Activated T-helper 1 cell treated with Interleukin-2 at 50 U/mL for 16 hours (primary cell): Measurements from ENCODE around the gene PIGZ.

Experiments
- DNase-seq: peaks from one replicate; pipeline ENCODE4 v3.0.0-alpha.2; 2020; ENCODE audit warnings: low read depth

PIGZ gene

DNA sequence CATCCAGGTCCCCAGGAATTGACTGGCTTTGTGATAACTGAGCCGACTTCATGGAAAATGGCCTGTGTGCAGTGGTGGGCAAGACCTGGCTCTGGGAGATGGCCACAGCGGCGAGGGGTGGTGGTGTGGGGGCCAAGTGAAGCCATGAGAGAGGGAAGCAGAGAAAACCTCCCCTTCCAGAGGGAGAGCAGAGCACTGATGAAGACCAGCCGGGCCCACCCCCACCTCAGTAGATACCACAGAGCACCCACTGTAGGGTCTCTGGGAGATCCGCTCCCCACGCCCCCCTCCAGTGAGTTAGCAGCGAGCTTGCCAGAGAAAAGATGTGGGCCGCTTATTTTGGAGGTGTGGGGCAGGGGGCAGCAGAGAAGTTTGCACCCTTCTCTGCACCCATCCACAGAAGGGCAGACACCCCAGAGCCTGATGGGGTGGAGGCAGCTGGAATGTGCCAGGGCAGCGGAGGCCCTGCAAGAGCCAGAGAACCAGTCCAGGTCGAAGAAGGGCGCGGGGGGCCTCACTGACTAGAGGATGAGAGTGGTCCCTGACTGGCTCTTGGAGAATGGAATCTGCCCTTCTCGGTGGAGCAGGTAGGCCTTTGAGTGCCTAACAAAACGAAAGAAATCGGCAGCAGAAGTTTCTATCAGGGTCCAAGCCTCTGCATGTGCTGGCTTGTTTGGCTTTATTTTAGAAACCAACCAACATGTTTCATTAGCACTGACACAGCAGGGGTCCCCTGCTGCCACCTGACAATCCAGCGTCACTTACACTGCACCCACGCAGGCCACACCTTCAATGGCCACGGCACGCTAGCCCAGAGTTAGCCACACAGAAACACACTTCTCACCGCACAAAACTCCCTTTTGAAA, 32.7 kb upstream of the PIGZ start:
- no peak for DNase-seq

DNA sequence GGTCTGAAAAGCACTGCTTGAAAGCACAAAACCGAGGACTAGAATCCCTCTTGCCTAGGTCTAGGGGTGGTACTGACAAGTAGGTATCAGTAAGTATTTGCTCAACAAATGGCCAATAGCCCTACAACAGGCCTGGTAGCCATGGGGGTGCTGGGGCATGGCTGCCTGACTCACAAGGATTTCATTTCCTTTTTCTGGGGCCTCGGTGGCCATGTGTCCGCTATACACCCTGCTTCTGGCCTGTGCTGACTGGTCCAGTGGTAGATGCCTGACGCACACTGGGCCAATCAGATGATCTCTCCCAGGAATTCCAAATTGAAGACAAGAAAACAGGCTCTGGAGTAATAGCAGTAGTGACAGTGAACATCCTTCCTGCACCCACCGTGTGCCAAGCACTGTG, 31.6 kb upstream of the PIGZ start:
- no peak for DNase-seq

DNA sequence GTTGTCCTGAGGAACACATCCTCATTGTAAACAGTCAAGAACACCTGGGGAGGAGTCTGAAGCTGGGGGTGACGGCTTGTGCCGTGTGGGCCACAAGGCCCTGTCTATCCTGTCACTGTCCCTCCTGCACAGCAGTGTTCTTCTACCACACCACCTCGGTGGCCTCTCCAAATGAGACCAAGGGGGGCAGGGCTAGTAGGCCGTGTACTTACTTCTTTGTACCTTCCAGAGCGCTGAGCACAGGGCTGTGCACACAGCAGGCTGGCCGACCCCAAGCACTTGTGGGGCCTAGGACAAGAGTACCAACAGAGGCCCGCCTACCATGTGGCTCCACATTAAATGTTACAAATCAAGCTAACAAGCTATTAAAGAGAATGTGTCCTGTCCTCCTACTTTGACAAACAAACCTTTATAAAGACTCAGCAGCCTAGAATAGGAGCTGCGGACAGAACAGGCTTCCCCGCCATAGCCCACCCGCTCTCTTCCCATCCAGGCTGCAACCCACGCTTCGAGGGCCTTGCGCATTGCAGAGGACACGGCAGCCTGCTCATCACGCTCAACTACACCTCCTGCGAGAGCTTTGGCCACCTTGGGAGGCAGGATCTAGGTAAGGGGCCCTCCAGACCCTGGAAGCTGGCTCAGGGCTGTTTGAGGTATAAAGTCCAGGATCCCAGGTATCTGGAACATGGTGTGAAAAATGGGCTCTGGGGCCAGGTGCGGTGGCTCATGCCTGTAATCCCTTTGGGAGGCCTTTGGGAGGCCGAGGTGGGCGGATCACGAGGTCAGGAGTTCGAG, 30.5 kb upstream of the PIGZ start:
- no peak for DNase-seq

DNA sequence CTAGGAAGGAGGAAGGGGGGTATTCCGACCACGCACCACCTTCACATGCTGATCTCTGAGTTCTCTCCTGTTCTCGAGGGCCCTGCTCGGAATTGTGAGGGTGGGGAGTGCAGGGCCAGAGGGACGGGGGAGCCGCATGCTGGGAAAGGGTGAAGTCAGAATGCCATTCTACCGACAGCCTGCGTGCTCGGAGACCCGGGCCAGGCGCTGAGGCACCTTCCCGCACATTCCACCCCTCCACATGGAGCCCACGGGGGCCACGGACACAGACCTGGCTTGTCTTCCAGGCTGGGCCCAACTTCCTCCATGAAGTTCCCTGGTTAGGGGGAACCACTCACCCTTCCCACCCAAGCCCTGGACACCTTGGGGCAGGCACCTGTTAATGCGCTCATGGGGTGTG, 28.7 kb upstream of the PIGZ start:
- DNase-seq, result no peak

DNA sequence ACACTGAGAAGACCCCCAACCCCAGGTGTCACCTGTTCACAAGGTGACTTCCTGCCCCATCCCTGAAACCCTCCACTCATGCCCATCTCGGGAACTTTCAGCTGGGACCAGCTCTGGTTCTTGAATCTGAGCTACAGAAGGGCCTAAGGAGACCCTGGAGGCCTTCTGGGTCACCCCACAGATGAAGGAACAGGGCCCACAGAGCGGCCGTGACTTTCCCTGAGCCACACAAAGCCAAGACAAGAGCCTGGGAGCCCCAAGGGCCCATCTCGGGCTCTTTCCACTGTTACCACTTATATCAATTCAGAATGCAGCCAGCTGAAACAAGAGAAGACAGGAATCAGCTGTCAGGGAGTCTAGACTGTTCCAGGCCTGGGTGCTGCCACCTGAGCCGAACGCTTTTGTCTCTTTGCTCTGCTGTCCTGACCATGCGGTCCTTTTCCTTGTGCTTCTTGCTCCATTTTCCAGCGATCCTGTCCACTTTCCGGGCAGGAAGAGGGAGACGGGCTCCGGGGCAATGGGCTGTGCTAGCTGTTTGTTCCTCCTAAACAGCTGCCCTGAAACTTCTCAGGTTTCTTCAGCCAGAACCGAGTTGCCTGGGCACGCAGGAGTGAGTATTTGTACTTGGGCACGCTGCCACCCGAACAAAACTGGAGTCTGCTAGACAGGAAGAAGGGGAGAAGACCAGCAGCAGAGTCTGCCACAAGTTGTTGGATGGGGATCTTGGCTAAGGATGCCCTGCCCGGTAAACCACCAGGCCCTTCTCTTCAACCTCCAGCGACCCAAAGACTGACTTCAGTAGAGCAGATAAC, 28.0 kb upstream of the PIGZ start:
- no peak for DNase-seq

DNA sequence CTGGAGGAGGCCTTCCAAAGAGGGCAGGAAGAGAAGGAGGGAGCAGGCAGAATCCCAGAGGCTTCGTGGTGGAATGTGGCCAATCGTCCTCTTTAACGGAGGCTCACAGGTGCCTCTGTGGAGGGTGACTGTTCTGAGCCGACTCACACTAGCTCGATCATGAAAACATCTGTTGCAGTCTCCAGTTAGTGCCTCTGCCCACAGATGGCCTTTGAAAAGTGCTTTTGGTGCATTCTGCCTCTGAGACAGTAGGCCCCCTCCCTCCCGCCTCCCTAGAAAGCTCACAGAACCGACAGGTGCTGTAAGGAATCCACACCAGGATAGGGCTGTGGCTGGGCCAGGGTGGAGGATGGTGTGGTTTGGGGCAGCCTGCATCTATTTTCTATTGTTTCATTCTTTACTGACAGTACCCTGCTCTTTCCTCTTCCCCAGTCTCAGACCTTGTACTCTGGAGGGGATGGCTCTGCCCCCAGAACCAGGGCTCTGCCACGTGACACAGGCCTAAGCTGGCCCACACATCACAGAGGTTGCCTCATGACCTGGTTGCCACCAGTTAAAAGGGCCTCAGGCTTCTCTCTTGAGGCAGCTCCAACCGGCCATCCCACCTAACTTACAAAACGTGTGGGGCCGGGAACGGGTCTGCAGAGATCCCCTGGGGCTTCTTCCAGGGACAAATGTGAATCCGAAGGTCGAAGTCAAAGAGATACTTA, 27.2 kb upstream of the PIGZ start:
- no peak for DNase-seq

DNA sequence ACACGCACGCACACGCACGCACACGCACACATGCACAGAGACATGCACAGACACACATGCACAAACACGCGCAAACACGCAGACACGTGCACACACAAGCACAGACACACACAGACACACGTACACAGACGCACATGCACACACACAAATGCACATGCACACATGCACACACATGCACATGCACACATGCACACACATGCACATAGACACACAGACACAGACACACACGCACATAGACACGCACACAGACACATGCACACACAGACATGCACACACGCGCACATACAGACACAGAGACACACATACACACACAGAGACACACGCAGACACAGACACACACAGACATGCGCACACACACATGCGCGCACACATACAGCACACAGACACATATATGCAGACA, 26.4 kb upstream of the PIGZ start:
- DNase-seq, result no peak

DNA sequence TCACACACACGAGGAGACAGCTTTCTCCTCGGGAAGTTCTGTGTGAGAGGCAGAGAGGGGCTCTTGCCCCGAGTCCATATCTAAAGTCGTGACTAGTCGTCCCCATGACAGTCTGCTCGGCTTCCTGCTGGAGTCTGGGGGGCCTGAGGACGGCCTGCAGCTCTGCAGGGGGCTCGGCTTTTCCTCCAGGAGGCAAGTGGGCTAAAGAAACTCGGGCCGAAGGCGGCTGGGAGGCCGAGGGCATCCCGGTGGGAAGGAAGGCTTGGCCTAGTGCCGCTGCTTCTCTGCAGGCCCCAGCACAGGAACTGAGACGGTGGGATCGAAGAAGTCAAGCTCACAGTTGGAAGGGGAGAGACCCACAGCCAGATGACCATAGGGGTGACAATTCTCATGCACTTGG, 25.4 kb upstream of the PIGZ start:
- DNase-seq, result no peak

DNA sequence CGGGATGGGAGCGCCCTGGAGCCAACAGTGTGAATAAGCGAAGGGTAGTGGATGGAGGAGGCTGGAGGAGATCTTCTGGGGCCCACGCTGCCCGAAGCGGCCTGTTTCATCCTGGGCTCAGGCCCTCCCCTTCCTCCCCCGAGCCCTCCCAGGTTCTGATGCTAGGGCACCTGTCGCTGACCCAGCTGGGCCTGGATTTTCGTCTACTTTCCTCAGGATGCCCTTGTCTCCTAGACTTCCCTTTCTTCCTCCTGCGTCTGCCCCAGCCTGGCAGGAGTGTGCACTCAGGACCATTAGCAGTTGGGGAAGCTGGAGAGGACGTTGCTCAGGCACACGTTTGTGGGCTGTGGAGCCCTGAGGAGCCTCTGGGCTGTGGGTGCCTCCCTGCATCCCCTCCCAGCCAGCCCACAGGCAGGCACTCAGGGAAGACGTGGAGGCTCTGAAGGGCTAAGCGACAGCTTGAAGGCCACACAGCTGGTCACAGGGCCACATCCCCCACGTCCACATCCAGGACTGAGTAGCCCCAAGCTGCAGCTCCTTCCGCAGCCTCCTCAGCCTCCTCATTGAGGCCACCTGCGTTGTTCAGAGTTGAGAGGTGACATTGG, 23.9 kb upstream of the PIGZ start:
- no peak for DNase-seq

DNA sequence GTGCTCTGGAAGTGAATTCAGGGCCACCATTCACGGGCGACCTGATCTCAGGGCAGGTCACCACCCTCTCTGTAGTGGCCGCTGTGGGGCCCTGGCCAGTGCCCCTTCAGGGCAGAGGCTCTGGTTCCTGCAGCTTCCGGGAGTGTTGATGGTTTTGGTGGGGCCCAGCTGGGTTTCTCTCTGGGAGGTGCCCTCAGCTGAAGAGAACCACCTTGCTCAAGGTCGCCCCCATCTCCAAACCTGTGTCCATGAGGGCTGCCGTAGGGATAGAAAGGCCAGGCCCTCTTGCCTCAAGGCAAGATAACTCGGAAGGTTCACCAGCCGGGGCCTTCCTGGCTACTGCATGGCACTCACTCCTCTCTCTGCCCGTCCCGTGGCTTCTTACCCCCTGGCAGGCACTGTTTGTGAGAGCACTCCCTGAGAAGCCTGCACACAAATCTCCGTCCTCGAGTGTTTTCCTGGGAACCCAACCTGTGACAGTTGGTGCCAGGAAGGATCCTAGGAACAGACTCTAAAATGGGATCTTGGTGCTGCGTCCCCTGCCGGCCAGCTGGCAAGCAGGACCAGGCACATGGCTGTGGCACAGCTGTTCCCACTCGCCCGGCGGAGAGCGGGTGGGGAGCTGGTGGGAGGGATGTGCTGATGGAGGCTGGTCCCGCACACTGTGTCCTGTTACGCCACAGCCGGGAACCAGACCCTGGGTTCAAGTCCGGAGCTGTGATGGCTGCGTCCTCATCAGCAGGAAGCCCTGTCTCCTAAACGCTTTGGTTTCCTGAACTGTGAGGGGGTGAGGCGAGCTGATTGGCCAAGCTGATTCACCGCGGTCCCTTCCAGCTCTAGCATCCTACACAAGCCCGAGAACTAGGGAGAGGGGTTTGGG, 23.2 kb upstream of the PIGZ start:
- DNase-seq, result no peak

DNA sequence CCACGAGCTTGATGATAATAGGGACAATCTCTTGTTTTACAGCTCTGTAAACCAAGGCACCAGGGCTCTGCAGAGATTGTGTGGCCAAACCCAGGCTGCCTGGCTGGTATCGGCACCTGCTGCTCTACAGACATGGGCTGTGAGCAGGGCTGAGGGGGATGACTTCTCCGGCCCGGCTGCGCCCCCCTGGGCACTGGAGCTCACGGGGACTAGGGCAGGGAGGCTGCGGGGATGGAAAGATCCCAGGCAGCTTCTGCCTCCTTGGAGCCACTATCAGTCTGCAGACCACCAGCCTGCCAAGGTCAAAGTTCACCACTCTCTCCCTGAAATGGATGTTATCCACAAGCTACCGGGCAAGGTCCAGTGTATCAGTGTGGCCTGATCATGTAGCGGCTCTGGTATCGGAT, 22.0 kb upstream of the PIGZ start:
- DNase-seq, result no peak

DNA sequence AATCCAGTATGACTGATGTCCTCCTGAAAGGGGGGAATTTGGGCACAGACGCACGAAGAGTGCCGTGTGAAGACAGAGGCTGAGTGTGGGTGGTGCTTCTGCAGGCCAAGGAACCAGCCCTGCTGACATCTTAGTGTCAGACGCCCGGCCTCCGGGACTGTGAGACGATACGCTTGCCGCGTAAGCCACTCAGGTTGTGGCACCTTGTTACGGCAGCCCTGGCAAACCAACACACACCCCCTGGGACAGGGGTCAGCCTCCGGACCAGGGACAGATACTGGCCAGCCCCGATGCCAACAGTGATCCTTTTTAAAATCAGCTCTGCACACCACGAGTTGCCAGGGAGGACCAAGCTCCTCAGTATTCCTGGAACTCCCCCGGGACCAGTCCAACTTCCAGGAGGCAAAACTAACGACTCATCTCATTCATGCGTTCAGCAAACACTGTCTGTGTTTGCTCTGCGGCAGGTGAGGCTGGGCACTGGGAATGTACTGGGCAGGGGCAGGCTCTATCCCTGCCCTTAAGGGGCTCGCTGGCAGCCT, 21.2 kb upstream of the PIGZ start:
- DNase-seq, result no peak

DNA sequence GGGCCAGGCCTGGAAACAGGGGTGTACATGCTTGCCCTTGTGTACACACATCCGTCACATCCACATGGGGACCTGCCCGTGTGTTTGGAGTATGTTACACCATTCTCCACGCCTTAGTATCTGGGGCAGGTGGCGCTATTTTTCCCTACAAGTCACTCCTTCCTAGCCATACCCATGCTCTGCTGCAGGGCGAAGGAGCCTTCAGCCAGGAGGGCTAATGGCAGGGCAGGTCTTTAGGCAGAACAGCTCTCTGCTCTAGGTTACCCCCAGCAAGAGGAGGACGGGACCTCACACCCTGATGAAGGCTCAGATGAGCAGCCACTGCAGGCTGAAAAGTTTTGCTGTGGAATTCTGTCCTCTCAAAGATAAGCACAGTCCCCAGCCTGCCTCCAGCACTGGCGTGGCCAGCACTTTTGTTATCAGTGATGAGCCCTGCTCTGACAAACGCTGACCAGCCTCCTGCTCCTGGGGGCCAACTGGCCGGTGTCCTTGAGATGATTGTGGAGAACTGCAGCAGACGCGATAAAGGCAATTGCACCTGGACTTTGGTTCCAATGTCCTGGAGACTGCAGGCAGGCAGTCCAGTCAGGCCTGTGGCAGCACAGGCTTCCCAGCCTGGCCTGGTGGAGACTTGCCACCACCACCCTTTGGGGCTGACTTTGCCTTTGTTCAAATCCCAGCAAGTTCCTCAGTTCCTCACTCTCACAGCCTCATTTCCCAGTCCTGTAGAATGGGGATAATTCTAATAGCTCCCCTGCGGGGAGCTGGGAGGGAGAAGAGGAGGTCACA, 19.8 kb upstream of the PIGZ start:
- no peak for DNase-seq

DNA sequence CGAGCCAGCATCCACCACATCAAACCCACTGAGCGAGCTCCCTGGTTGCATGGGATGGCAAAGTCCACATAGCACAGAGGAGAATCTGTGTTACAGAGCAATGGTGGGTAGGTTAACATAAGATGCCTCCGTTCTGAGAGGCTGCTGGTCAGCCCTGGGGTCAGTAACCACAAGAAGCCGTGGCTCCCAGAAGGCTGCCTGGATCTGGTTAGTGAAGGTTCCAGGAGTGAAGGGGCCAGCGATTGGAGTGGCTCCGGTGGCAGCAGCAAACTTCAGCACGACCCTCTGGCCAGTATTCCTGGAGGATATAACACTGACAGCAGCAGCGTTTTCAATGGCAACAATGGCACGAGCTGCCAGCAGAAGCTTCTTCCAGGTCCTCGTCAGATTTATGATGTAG, 18.4 kb upstream of the PIGZ start:
- DNase-seq, result no peak

DNA sequence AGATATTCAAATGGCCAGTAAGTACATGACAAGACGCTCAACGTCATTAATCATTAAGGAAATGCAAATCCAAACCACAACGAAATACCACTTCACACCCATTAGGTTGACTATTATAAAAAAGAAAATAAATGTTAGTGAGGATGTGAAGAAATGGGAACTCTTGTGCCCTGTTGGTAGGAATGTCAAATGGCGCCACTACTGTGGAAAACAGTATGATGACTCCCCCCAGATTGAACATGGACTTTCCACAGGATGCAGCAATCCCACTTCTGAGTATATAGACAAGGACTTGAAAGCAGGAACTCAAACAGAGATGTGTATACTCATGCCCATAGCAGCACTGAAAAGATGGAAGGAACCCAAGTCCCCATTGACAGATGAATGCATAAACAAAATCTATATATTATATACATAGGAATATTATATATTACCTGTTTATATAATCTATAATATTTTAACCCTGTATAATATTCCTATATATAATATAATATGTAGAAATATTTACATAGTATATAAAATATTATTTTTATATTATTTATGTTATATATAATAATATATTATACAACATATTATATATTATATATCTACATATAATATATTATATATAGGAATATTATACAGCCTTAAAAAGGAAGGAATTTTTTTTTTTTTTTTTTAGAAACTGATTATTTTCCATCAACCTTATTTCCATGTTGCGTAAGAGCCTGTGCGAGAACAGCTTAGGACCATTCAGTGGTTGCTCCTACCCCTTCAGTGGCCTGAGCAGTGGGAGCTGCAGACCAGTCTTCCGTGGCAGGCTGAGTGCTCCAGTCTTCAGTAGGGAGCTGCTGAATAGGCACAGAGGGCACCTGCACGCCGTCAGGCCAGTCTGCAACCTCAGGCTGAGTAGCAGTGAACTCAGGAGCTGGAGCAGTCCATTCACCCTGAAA, 17.6 kb upstream of the PIGZ start:
- no peak for DNase-seq

DNA sequence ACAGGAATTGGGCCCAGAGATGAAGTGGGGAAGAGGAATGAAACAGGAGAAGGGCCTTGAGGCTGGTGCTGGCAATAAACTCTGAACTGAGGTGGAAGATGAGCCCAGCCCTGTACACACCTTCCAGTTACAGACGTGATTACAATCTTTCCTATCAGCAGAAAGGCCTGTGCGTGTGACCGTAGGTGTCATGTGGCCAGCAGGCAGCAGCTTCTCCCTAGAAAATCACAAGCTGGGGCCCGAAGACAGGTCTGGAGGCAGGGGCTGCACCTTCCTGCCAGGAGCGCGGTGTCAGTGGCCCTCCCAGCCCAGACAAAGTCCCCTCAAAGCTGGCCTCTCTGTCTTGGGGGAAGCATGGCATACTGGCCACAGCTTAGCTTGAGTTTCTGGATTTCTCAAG, 16.7 kb upstream of the PIGZ start:
- DNase-seq, result no peak

DNA sequence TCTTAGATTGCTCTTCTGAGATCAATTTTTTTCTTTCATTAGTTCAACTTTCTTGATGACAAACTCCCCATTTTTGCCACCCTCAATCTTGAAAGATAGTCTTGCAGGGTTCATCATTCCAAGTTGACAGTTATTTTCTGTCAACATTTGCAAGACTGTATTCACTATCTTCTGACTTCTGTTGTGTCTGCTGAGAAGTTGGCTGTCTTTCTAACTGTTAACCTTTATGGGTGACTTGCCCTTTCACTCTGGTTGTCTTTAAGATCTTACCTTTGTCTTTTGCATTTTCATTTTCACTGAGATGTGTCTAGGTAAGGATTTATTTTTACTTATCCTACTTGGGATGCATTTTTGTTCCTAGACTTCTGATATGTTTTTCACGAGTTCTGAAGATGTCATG, 14.6 kb upstream of the PIGZ start:
- no peak for DNase-seq

DNA sequence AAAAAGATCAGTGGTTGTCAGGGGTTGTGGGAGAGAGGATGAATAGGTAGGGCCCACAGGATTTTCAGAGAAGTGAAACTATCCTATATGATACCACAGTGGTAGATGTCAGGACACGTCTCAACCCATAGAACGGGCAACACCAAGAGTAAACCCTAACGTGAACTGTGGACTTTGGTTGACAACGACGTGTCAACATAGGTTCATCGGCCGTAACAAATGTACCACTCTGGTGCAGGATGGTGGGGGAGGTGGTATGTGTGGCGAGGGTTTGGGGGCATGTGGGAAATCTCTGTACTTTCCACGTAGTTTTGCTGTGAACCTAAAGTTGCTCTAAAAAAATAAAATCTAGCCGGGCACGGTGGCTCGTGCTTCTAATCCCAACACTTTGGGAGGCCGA, 13.0 kb upstream of the PIGZ start:
- no peak for DNase-seq
